ENCODE measurements around the gene EFCAB11.

- TF ChIP-seq EZH2 (IDR thresholded peaks at IDR 0.05; ENCODE audit: borderline replicate concordance, insufficient read depth, low read depth, low read length, poor library complexity, severe bottlenecking) = no peak
- TF ChIP-seq CTCF (IDR thresholded peaks at IDR 0.05) = no peak
These were observed 2.0 kb downstream of the EFCAB11 start for GRCh38 chr14:89952576-89952975.

Data from B cell (primary cell).